ENCODE results near the gene MYRF. TPM values are rescaled to one million over a fixed set of nuclear protein-coding genes. Genes with fewer than 3 reads are reported as not detected.

MYRF gene
- total RNA-seq, 3 donors from 2014 or later = 7.8 to 15.6 (median 10.2) TPM

DNA sequence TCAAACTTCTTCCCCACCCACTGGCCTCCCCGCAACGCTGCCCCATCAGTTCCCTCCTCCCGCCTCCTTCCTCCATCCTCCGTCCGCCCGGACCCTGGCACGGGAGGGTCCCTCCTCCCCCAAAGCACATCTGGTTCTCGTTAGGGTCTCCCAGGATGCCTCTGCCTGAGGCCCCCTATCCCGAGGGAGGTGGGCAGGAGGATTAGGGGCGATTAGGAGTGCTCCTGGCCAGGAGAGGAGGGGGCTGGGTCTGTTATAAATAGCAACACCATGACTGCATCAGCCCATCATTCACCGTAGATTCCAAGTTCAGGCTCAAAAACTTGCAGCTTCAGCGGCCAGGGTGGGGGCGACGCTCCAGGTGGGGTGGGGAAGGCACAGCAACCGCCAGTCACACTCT is 10.4 kb downstream of the MYRF start:
- no peak overlapping the region for H3K4me3 ChIP-seq
- no peaks in the 10 kb centered on the region for H3K9me3 ChIP-seq
- TF ChIP-seq, protein P1, sequence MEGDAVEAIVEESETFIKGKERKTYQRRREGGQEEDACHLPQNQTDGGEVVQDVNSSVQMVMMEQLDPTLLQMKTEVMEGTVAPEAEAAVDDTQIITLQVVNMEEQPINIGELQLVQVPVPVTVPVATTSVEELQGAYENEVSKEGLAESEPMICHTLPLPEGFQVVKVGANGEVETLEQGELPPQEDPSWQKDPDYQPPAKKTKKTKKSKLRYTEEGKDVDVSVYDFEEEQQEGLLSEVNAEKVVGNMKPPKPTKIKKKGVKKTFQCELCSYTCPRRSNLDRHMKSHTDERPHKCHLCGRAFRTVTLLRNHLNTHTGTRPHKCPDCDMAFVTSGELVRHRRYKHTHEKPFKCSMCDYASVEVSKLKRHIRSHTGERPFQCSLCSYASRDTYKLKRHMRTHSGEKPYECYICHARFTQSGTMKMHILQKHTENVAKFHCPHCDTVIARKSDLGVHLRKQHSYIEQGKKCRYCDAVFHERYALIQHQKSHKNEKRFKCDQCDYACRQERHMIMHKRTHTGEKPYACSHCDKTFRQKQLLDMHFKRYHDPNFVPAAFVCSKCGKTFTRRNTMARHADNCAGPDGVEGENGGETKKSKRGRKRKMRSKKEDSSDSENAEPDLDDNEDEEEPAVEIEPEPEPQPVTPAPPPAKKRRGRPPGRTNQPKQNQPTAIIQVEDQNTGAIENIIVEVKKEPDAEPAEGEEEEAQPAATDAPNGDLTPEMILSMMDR (IDR thresholded peaks at IDR 0.05) = no peak
- no peaks in the 10 kb centered on the region for H3K4me1 ChIP-seq (ENCODE audit: low read depth)
- no peaks in the 10 kb centered on the region for H3K36me3 ChIP-seq (ENCODE audit: low read depth)
- DNase-seq (no peak), ATAC-seq (no peak)
- intact Hi-C loops (cut with DNase I, micrococcal nuclease) = no loop called here

DNA sequence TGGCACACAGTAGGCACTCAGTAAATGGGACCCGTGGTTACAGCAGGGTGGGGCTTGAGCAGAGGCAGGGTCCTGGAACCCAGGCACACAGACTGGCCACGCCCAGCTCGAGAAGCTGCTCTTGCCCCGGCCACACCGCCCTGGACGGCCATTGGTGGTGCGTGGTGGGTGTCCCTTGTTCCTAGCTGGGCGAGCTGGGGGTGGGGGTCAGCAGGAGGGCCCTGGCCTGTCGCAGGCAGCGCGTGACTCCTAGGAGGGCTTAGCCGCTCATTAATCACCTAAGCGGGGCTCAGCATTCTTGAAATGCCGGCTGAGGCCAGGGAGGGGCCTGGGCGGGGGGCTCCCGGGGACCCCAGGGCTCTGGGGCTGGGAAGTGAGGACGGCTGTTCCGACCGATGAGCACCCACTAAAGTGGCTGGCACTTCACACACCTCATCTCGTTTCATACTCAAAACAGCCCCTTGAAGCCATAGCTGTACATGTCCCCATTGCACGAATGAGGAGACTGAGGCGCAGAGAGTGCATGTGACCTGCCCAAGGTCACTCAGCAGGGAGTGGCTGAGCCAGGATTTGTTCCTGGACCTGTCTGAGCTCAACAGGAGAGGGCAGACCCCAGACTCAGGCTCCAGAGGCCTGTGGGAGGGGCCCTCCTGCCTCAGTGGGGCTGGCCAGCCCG is 11.6 kb downstream of the MYRF start:
- H3K4me1 ChIP-seq (ENCODE audit: low read depth) = no peaks in the 10 kb centered on the region
- H3K4me3 ChIP-seq = no peak overlapping the region
- no peak for ATAC-seq

DNA sequence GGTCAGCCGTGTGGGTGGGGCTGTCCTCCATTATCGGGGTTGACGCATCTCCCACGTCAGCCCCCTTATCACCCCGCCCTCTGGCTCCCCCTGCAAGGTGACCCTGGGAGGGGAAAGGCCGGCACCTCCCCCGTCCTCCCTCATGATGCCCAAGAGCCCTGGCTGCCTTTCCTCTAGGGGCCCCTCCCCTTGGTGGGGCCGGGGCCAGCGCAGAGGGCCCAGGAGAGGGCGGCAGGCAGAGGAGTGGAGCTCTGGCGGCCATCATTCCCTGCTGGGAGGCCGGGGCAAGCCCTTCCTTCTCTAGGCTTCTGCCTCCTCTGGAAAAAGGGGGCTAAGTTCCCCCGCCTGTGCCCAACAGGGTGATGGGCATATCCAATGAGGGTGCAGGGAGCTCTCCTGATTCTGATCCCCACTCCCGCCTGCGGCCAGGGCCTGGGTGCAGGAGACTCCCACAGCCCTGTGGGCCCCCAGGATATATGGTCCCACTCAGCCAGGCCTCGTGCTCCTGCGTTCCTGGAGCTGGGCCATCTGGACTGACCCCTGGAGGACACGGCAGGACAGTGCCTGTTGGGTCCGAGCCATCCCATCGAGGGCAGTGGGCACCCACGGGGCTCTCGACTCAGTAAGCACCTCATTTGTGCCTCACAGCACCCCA is 12.3 kb downstream of the MYRF start:
- no peak overlapping the region for H3K4me3 ChIP-seq
- intact Hi-C loops (cut with DNase I, micrococcal nuclease) = no loop called here
- H3K9me3 ChIP-seq = no peaks in the 10 kb centered on the region
- no peaks in the 10 kb centered on the region for H3K4me1 ChIP-seq (ENCODE audit: low read depth)
- ATAC-seq (no peak), DNase-seq (no peak)
- H3K36me3 ChIP-seq (ENCODE audit: low read depth) = no peaks in the 10 kb centered on the region
- TF ChIP-seq, protein P1 (IDR thresholded peaks at IDR 0.05) = no peak

More for the DNA sequence above, 11.6 kb downstream of the MYRF start:
- no peaks in the 10 kb centered on the region for H3K9me3 ChIP-seq
- TF ChIP-seq, protein P1 (IDR thresholded peaks at IDR 0.05) = no peak
- intact Hi-C loops (cut with DNase I, micrococcal nuclease) = no loop called here
- no peak for DNase-seq
- no peaks in the 10 kb centered on the region for H3K36me3 ChIP-seq (ENCODE audit: low read depth)

DNA sequence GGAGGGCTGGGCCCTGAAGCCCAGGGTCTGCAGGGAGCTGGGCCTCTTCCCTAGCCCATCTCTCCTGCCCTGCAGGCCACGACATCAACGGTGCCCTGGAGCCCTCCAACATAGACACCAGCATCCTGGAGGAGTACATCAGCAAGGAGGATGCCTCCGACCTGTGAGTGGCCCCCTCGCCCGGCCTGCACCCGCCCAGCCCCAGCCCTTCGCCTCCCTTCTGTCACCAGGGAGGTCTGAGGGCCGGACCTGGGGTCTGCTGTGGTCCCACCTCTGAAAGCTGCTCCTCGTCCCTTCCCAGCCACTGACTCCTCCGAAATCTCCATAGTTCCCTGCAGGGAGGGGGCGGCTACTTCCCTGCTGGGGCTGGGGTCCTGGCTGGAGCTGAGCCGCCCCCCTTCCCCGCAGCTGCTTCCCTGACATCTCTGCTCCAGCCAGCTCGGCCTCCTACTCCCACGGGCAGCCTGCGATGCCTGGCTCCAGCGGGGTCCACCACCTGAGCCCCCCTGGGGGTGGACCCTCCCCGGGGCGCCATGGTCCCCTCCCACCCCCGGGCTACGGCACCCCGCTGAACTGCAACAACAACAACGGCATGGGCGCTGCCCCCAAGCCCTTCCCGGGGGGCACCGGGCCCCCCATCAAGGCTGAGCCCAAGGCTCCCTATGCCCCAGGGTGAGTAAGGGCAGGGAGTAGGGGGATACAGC is 13.3 kb downstream of the MYRF start:
- no peaks in the 10 kb centered on the region for H3K4me1 ChIP-seq (ENCODE audit: low read depth)
- no peak for DNase-seq
- no peaks in the 10 kb centered on the region for H3K9me3 ChIP-seq
- TF ChIP-seq, protein P1 (IDR thresholded peaks at IDR 0.05) = no peak
- ATAC-seq = no peak
- intact Hi-C loops (cut with DNase I, micrococcal nuclease) = no loop called here
- H3K4me3 ChIP-seq = no peak overlapping the region
- H3K36me3 ChIP-seq (ENCODE audit: low read depth) = no peaks in the 10 kb centered on the region

DNA sequence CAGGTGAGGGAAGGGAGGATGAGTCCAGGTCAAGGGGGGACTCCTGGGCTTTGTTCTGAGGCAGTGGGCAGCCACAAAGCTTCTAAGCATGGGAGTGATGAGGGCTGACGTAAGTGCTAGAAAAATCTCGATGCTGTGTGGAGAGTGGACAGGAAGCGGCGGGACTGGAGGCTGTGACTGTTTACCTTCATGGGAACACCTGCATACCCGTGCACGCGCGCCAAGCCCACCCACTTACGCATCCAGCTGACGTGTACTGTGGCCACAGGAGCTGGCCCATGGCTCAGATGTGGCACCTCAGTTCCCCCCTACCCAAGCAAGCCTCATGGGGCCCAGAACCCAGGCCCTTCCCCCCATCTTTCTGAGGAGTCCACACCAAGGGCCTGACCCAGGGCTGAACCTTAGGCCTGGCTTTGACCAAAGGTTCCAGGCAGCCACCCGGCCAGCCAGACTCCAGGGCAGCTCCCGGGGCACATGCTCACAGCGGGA is 14.0 kb downstream of the MYRF start:
- DNase-seq (peak in 1 of 3 donors; percentile 31), ATAC-seq (no peak)
- Histone ChIP-seq H3K36me3 (ENCODE audit: low read depth) (no peaks in the 10 kb centered on the region), H3K4me1 (ENCODE audit: low read depth) (no peaks in the 10 kb centered on the region), H3K4me3 (no peak overlapping the region), H3K9me3 (no peaks in the 10 kb centered on the region)
- TF ChIP-seq, protein P1 (IDR thresholded peaks at IDR 0.05) = no peak
- intact Hi-C loops (cut with DNase I, micrococcal nuclease) = no loop called here

All from mucosa of descending colon (tissue), 3 donors.